AG09309 (cell line): ENCODE data around the gene CHI3L2.

Experiments used
- DNase-seq: peaks from one replicate; pipeline ENCODE4 v3.0.0-alpha.2; 2010; ENCODE audit warnings: low read depth
- H3K4me3 ChIP-seq: 2 replicates; pipeline ENCODE4 v1.5.1; 2011; ENCODE audit warnings: mild to moderate bottlenecking, low read depth, low read length, moderate library complexity; ENCODE audit not compliant: control insufficient read depth
- CTCF ChIP-seq: IDR thresholded peaks from 2 replicates; pipeline ENCODE4 v1.5.1; 2011; ENCODE audit warnings: mild to moderate bottlenecking, low read depth, low read length, inconsistent platforms; ENCODE audit not compliant: insufficient read depth, control insufficient read depth; ENCODE audit errors: missing control alignments

The CHI3L2 gene

GRCh38 chr1:111269825-111270406 is 42.4 kb downstream of the CHI3L2 start:
- TF ChIP-seq CTCF, result no peak
- no peak overlapping the region for H3K4me3 ChIP-seq

GRCh38 chr1:111270771-111271463 is 43.4 kb downstream of the CHI3L2 start:
- no peak for DNase-seq
- H3K4me3 ChIP-seq, result no peak overlapping the region
- no peak for TF ChIP-seq CTCF

More at GRCh38 chr1:111269825-111270406, 42.4 kb downstream of the CHI3L2 start:
- no peak for DNase-seq

- no peak overlapping the region for H3K4me3 ChIP-seq
- DNase-seq, result no peak
- TF ChIP-seq CTCF, result no peak
Measured at GRCh38 chr1:111271464-111271801, 43.9 kb downstream of the CHI3L2 start.

GRCh38 chr1:111272081-111272480 is 44.6 kb downstream of the CHI3L2 start:
- no peak for DNase-seq
- H3K4me3 ChIP-seq, result no peak overlapping the region
- no peak for TF ChIP-seq CTCF

GRCh38 chr1:111274653-111275052 is 47.1 kb downstream of the CHI3L2 start:
- TF ChIP-seq CTCF, result no peak
- peak overlapping the region; percentile 16 for H3K4me3 ChIP-seq
- peak; percentile 3 for DNase-seq

GRCh38 chr1:111275079-111275478 is 47.6 kb downstream of the CHI3L2 start:
- peak overlapping the region; percentile 16 for H3K4me3 ChIP-seq
- TF ChIP-seq CTCF, result no peak
- DNase-seq, result peak; percentile 85
